Activated naive CD8-positive, alpha-beta T cell treated with anti-CD3 and anti-CD28 coated beads, Interleukin-2, amount 50 U/mL, for 24 hours (primary cell): ENCODE results near the gene C1orf232.
A peak's percentile ranks its signal among the peaks of the same experiment; 100 is the strongest.

ENCODE experiments used
- ATAC-seq: fragments of 150-1000 bp; cut with Tn5 transposase; one replicate; pipeline ENCODE4 v1.10.0; 2021
- DNase-seq: peaks from one replicate; pipeline ENCODE4 v3.0.0; 2021
- H3K27ac Mint-ChIP-seq: one replicate; pipeline ENCODE4 v1.8.0; 2021; ENCODE audit warnings: mild to moderate bottlenecking, mixed read lengths
- H3K27me3 Mint-ChIP-seq: one replicate; pipeline ENCODE4 v1.8.0; 2021; ENCODE audit warnings: mixed read lengths
- H3K36me3 Mint-ChIP-seq: one replicate; pipeline ENCODE4 v1.8.0; 2021; ENCODE audit warnings: low read depth, mixed read lengths
- H3K4me1 Mint-ChIP-seq: one replicate; pipeline ENCODE4 v1.8.0; 2021; ENCODE audit warnings: mixed read lengths
- H3K4me3 Mint-ChIP-seq: one replicate; pipeline ENCODE4 v1.8.0; 2021; ENCODE audit warnings: mild to moderate bottlenecking, moderate library complexity, mixed read lengths
- H3K9me3 Mint-ChIP-seq: one replicate; pipeline ENCODE4 v1.8.0; 2021; ENCODE audit warnings: mixed read lengths

Gene C1orf232

DNA sequence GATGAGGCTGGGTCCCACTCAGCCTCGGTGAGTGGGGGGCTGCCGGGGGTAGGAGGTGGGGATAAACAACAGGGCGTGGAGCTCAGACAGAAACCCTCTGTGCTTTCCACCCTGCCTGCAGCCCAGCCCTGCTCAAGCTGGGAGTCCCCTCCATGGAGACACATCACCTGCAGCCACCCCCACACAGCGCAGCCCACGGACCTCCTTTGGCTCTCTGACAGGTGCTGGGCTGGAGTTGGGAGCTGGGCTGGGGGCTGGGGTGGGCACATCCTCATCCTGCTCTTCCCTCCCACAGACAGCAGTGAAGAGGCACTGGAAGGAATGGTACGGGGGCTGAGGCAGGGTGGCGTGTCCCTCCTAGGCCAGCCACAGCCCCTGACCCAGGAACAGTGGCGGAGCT lies 19.7 kb upstream of the C1orf232 start:
- H3K27me3 Mint-ChIP-seq: no peaks in the 10 kb centered on the region
- no peaks in the 10 kb centered on the region for H3K9me3 Mint-ChIP-seq
- no peaks in the 10 kb centered on the region for H3K36me3 Mint-ChIP-seq
- peaks cover 10% of the 10 kb centered on the region for H3K4me1 Mint-ChIP-seq
- ATAC-seq: no peak
- H3K4me3 Mint-ChIP-seq: no peak overlapping the region
- no peak overlapping the region for H3K27ac Mint-ChIP-seq
- no peak for DNase-seq

DNA sequence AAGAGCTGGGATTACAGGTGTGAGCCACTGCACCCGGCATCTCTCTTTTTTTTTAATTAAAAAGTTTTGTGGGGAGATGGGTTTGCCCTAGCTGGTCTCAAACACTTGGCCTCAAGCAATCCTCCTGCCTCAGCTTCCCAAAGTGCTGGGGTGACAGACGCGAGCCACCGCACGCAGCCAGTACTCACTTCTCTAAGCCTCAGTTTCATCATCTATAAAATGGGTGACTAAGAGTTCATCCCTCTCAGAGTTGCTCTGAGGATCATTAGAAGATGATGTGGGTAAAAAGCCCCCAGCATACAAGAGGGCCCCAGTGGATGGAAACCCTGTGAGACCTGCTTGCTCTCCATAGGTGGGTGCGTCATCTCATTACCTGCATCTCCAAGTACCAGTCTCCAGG lies 19.1 kb upstream of the C1orf232 start:
- no peak overlapping the region for H3K27ac Mint-ChIP-seq
- no peaks in the 10 kb centered on the region for H3K36me3 Mint-ChIP-seq
- H3K4me3 Mint-ChIP-seq: no peak overlapping the region
- peaks cover 10% of the 10 kb centered on the region for H3K4me1 Mint-ChIP-seq
- no peaks in the 10 kb centered on the region for H3K9me3 Mint-ChIP-seq
- ATAC-seq (no peak), DNase-seq (no peak)
- no peaks in the 10 kb centered on the region for H3K27me3 Mint-ChIP-seq

DNA sequence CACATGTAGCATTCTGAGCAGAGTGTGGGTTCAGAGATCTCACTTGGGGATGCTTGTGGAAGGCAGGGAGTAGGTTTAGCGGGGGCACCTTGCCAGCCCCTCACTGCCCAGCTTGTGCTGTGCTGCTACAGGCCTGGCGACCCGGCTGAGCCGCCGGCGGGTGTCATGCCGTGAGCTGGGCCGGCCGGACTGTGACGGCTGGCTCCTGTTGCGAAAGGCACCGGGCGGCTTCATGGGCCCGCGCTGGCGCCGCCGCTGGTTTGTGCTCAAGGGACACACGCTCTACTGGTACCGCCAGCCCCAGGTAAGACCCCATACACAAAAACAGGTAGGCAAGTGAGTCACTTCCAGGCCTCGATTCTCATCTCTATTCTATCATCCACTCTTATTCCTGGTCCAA lies 16.1 kb upstream of the C1orf232 start:
- H3K4me3 Mint-ChIP-seq: no peak overlapping the region
- H3K9me3 Mint-ChIP-seq: no peaks in the 10 kb centered on the region
- no peaks in the 10 kb centered on the region for H3K27me3 Mint-ChIP-seq
- ATAC-seq (no peak), DNase-seq (no peak)
- peaks cover 5% of the 10 kb centered on the region for H3K4me1 Mint-ChIP-seq
- no peaks in the 10 kb centered on the region for H3K36me3 Mint-ChIP-seq
- H3K27ac Mint-ChIP-seq: no peak overlapping the region

DNA sequence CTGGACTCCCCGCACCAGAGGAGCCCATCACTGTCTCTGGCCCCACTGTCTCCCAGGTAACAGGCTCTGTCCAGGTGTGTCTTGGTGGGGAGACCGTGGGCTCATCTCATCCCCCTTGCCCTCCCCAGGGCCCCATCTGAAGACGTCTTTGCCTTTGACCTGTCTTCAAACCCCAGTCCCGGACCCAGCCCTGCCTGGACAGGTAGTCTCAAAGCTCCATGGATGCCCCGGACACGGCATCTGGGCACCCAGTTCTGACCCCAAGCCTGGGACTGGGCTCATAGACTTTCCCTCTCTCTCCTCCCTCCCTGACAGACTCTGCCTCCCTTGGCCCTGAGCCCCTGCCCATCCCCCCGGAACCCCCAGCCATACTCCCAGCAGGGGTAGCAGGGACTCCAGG lies 15.3 kb upstream of the C1orf232 start:
- no peaks in the 10 kb centered on the region for H3K9me3 Mint-ChIP-seq
- H3K27me3 Mint-ChIP-seq: no peaks in the 10 kb centered on the region
- H3K27ac Mint-ChIP-seq: no peak overlapping the region
- no peak overlapping the region for H3K4me3 Mint-ChIP-seq
- H3K36me3 Mint-ChIP-seq: no peaks in the 10 kb centered on the region
- DNase-seq (no peak), ATAC-seq (no peak)
- H3K4me1 Mint-ChIP-seq: peaks cover 5% of the 10 kb centered on the region

DNA sequence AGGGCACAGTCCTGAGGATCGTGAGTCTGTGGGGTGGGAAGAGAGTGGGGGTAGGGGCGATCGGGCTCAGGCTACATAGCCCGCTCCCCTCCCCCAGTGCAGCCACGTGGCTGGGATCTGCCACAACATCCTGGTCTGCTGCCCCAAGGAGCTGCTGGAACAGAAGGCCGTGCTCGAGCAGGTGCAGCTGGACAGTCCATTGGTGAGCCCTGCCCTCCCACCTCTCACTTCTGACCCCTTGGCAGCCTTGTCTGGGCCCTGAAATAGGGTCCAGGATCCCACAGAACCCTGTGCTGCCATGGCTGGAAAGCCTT lies 13.6 kb upstream of the C1orf232 start:
- DNase-seq (no peak), ATAC-seq (no peak)
- Mint-ChIP-seq H3K27ac (no peak overlapping the region), H3K27me3 (no peaks in the 10 kb centered on the region), H3K4me3 (no peak overlapping the region), H3K9me3 (no peaks in the 10 kb centered on the region), H3K4me1 (peaks cover 5% of the 10 kb centered on the region), H3K36me3 (no peaks in the 10 kb centered on the region)

DNA sequence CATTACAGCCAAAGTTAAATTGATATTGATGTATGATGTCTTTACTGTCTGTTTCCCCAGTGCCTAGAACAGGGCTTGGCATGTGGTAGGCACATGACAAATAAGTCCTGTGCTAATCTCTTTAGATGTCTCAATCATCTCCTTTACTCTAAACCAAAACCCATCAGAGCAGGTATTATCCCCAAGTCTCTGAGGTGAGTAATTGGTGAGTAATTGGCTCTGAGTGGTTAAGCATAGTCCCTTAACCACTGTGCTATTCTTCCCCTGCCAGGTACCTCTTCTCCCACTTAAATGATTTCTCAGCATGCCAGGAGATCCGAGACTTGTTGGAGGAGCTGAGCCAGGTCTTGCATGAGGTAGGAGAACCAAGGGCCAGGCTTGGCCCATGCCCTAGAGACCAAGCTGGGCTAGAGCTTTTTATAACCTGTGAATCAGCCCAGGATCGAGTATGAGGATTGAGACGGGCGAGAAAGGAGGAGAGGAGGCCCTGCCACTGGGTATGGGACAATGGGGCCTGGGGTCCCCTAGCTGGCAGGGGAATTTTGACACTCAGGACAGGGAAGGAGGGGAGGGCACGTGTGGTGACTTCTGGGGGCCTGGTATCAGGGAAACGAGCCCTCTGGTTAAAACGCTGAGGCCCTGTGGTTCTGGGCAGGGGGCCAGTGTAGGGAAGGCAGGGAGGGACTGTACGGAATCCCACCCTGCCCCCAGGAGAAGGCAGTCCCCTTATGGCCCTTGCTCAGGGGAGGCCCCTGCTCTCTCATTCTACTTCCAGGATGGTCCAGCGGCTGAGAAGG lies 13.0 kb upstream of the C1orf232 start:
- Mint-ChIP-seq H3K27ac (no peak overlapping the region), H3K27me3 (no peaks in the 10 kb centered on the region), H3K36me3 (no peaks in the 10 kb centered on the region), H3K4me1 (peaks cover 5% of the 10 kb centered on the region), H3K4me3 (no peak overlapping the region), H3K9me3 (no peaks in the 10 kb centered on the region)
- DNase-seq (no peak), ATAC-seq (peak; percentile 86)

DNA sequence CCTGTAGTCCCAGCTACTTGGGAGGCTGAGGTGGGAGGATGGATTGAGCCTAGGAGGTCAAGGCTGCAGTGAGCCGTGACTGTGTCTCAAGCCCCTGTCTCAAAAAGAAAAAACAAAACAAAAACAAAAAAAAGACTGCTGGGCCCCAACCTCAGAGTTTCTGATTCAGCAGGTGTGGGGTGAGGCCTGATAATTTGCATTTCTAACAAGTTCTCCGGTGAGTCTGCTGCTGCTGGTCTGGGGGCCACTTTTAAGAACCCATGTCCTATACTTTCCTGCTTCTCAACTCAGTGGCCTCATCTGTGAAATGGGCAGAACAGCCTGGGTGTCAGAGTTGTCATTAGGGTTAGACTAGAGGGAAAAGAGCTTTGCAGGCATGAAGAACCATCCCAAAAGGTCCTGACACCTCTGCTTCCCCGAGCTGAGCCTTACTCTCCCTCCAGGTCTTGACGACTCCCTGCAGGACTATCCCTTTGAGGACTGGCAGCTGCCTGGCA lies 11.3 kb upstream of the C1orf232 start:
- Mint-ChIP-seq H3K36me3 (no peaks in the 10 kb centered on the region), H3K4me3 (no peak overlapping the region), H3K4me1 (peaks cover 5% of the 10 kb centered on the region), H3K27me3 (no peaks in the 10 kb centered on the region), H3K27ac (no peak overlapping the region), H3K9me3 (no peaks in the 10 kb centered on the region)
- DNase-seq (no peak), ATAC-seq (no peak)

DNA sequence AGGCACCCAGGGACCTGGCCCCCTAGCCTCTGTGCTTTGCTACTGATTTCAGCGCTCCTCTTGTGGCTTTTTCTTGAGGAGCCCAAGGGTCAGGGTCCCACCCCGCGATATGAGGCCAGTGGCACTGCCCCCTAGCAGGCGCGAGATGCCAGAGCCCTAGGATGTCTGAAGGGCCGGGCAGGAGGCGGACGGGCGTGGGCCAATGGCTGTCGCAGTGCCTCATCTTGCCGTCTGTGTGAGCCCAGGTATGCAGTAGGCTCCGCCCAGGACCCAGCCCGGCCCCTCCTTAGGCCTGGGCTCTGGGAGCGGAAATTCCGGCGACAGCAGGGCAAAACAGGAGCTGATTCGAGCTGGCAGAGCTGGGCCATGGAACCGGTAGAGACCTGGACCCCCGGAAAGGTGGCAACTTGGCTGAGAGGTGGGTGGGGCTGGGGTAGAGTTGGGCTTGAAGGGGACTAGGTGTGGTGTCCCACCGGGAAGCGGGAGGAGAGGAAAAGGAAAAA lies 8.5 kb upstream of the C1orf232 start, which contains the start of gene CNKSR1:
Gene CNKSR1 (plus strand): TSS at position 310 of the 503 bp plus-strand sequence. CDS start 57 bp downstream, at position 367.
- no peak for ATAC-seq
- H3K4me1 Mint-ChIP-seq: peaks cover 5% of the 10 kb centered on the region
- H3K27ac Mint-ChIP-seq: no peak within 1 kb of the TSS
- no peaks in the 10 kb centered on the region for H3K27me3 Mint-ChIP-seq
- DNase-seq: no peak
- no peaks in the 10 kb centered on the region for H3K9me3 Mint-ChIP-seq
- H3K4me3 Mint-ChIP-seq: peak within 1 kb of the TSS; percentile 30
- H3K36me3 Mint-ChIP-seq: peaks cover 3% of the 10 kb centered on the region

DNA sequence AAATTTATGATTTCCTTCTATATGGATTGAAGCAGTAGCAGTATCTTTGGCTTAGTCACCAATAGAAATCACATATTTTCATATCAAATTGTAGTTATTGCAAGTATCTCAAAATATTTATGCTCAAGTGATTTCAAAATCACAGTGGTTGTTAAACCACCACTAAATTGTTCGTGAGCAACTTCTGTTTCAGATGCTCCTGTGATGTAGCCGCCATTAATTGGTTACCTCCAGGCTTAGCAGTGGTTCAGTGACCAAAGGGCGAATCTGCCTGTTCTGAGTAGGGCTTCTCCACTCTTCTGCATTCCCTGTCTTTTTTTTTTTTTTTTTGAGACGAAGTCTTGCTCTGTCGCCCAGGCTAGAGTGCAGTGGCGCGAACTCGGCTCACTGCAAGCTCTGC lies 6.6 kb upstream of the C1orf232 start:
- ATAC-seq: no peak
- Mint-ChIP-seq H3K27me3 (no peaks in the 10 kb centered on the region), H3K27ac (no peak overlapping the region), H3K36me3 (peaks cover 5% of the 10 kb centered on the region), H3K4me1 (peaks cover 8% of the 10 kb centered on the region), H3K4me3 (no peak overlapping the region), H3K9me3 (no peaks in the 10 kb centered on the region)
- DNase-seq: no peak

DNA sequence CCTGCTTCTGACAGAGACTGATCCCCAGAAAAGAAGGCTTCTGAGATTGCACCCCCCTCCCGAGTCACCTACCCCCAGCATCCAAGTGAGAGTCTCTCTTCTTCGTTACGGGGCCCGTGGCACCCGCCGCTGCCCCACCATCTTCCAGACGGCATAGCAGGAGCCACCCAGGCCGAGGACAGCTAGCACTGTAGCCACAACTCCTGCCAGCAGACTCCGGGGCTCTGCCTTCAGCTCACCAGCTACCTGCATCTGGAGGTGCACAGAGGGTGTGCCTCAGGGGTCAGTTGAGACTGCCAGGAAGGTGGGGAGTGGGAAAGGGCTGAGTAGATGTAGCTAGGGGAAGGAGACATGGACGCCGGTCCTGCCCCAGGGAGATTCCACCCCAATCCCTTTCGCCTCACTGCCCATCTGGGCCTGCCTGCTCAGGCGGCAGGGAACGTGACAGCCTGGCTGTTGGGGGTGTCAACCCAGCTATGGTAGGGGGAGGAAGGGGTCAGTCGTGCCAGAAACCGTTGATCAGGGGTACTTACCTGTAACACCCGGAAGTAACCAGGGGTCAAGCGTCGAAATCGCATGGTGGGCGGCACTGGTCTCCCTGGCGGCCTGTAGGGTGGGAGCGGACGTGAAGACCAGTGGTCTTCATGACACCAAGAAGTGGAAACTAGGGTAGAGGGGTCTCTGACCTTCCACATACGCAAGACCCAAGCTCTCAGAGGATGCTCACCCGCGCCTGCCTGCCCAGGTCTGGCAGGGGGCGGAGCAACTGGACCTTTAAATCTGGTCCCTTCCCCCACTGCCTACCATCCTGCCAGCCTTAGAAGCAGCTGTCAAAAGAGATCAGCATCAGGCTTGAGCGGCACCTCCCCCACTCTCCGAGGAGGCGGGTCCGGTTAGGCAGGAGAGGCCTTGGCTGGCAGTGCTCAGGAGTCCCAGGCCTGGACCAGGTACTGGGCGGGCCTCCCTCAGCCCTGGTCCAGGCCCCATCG lies 2.6 kb upstream of the C1orf232 start, which contains the start of gene ZNF593OS:
Gene ZNF593OS (minus strand): TSS at position 749 of the 989 bp plus-strand sequence. CDS start 171 bp downstream, at position 578.
- Mint-ChIP-seq H3K27ac (peak within 1 kb of the TSS; percentile 22), H3K4me1 (peaks cover 8% of the 10 kb centered on the region), H3K27me3 (no peaks in the 10 kb centered on the region), H3K9me3 (no peaks in the 10 kb centered on the region), H3K36me3 (peaks cover 6% of the 10 kb centered on the region), H3K4me3 (peak within 1 kb of the TSS; percentile 90)
- ATAC-seq: no peak
- no peak for DNase-seq

DNA sequence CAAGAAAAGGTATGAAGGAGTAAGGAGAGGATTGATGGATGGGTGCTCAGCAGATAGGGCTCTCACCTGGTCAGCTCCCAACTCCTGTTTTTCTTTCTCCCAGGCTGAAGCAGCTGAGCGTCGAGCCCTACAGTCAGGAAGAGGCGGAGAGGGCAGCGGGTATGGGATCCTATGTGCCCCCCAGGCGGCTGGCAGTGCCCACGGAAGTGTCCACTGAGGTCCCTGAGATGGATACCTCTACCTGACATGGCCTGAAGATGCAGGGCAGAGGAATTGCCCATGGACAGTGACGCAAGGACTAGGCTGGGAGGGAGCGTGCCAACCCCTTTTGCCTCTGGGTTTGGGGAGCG lies 1.7 kb upstream of the C1orf232 start:
- Mint-ChIP-seq H3K36me3 (peaks cover 6% of the 10 kb centered on the region), H3K9me3 (no peaks in the 10 kb centered on the region), H3K4me1 (peaks cover 11% of the 10 kb centered on the region), H3K4me3 (peak overlapping the region; percentile 90), H3K27me3 (no peaks in the 10 kb centered on the region), H3K27ac (peak overlapping the region; percentile 88)
- ATAC-seq (no peak), DNase-seq (no peak)

DNA sequence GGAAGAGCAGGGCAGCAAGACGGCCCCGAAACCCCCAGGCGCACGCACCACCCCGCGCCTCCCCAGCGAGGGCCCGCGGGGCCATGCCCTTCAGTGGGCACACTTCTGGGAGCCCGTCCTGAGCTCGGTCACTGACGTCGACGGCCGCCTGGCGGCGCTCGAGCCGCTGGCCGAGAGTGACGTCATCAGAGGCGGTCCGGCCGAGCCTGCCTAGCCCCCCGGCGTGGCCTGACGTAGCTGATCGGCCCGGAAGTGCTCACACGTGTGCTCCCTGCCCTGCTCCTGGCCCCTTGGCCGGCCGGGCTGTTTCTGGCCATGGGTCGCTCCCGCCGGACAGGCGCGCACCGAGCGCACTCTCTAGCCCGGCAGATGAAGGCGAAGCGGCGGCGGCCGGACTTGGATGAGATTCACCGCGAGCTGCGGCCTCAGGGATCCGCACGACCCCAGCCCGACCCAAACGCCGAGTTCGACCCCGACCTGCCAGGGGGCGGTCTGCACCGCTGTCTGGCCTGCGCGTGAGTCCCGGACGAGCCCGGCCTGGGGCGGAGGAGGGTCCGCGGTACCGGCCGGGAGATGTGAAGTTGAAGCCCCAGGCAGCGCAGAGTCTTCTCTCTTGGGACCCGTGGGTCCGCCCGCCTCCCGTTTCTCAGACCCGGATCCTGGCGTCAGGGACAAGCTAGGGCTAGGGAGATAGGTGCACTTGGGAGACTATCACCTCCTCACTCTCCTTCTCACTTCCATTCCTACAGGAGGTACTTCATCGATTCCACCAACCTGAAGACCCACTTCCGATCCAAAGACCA lies 1.1 kb upstream of the C1orf232 start, which contains the start of gene ZNF593:
Gene ZNF593 (plus strand): TSS at position 240 of the 803 bp plus-strand sequence. CDS start 76 bp downstream, at position 316.
- Mint-ChIP-seq H3K27ac (peak within 1 kb of the TSS; percentile 88), H3K36me3 (peaks cover 6% of the 10 kb centered on the region), H3K4me3 (peak within 1 kb of the TSS; percentile 90), H3K9me3 (no peaks in the 10 kb centered on the region), H3K4me1 (peaks cover 13% of the 10 kb centered on the region), H3K27me3 (peaks cover 2% of the 10 kb centered on the region)
- DNase-seq: peak; percentile 93
- peak; percentile 93 for ATAC-seq

DNA sequence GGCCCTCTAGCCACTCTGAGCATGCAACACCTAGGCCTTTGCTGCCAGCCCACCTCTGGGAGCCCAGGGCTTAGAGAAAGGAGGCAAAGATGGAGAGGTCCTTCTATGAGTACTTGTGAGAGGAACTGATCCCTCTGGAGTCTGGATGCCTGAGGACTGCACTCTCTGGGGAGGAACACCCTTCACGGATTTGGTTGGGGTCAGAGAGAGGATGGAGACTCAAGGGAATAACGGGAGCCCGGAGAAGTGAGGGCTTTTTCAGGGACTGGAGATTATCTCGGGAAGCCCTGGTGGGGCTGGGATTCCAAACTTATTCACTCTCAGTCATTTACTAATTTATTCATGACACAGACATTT lies 413 bp upstream of the C1orf232 start:
- Mint-ChIP-seq H3K36me3 (peaks cover 6% of the 10 kb centered on the region), H3K27me3 (peaks cover 4% of the 10 kb centered on the region), H3K4me3 (peak overlapping the region; percentile 90), H3K27ac (no peak overlapping the region), H3K9me3 (no peaks in the 10 kb centered on the region), H3K4me1 (peaks cover 13% of the 10 kb centered on the region)
- DNase-seq (no peak), ATAC-seq (no peak)

DNA sequence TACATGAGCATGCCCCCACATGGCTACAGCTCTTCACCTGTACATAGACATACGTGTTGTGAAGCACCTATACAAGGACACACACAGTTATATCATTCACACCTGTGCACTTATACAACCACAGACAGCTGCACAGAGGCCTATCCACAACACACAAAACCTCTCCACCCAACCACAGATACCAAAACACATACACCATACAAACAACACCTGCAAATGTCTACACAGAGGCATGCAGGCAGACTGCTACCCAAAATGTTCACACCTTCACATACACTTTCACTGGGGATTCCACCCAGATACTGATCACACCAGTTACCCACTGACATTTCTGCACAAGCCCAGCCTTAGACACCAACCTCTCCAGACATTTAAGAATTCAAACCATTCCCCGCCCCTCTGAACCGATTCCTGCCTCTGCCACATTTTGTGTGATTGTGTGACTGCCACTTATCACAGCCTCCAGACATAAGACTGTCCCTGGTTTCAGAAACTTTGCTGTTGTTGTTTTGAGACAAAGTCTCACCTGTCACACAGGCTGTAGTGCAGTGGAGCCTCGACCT lies 2.0 kb downstream of the C1orf232 start:
- peaks cover 15% of the 10 kb centered on the region for H3K27me3 Mint-ChIP-seq
- H3K4me1 Mint-ChIP-seq: peaks cover 18% of the 10 kb centered on the region
- H3K9me3 Mint-ChIP-seq: no peaks in the 10 kb centered on the region
- H3K4me3 Mint-ChIP-seq: no peak overlapping the region
- H3K36me3 Mint-ChIP-seq: peaks cover 3% of the 10 kb centered on the region
- DNase-seq (no peak), ATAC-seq (no peak)
- H3K27ac Mint-ChIP-seq: no peak overlapping the region
